Islet of Langerhans (tissue), 1 donor: ENCODE measurements around the gene AK4.
"Not testable (repeated sequence)": the region's sequence is repeated elsewhere in the genome, so short reads cannot be mapped to it uniquely, and the experiment has no call there.

Experiments
- FAIRE-seq: peaks from one replicate; lab custom pipeline; 2011; peaks lifted over from hg19 to GRCh38; lab: Jason Lieb, UNC

Gene AK4

DNA sequence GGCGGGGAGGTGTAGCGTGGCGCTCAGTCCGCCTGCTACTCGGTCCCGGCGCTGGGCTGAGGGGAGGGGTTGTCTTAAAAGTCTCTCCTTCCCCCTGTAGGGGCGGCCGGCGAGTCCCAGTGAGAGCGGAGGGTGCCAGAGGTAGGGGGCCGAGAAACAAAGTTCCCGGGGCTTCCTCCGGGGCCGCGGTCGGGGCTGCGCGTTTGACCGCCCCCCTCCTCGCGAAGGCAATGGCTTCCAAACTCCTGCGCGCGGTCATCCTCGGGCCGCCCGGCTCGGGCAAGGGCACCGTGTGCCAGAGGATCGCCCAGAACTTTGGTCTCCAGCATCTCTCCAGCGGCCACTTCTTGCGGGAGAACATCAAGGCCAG lies at the start of gene AK4:
TSS of gene AK4 (plus strand) at position 26 of the 370 bp plus-strand sequence. CDS start at position 231, 205 bp downstream.
- not testable (repeated sequence) for FAIRE-seq

DNA sequence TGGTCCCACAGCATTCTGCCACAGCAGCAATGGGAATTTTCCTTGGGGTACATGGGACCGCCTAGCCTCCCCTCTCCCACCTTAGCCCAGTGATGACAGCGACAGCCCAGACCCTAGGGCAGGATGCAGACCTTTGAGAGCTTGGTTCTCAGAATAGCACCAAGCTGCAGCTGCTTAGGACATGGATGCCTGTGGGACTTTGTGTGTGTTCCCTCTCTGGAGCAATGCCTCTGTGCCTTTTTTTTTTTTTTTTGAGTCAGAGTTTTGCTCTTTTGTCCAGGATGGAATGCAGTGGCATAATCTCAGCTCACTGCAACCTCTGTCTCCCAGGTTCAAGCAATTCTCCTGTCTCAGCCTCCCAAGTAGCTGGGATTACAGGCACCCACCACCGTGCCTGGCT lies 44.2 kb upstream of the AK4 start:
- no peak for FAIRE-seq

DNA sequence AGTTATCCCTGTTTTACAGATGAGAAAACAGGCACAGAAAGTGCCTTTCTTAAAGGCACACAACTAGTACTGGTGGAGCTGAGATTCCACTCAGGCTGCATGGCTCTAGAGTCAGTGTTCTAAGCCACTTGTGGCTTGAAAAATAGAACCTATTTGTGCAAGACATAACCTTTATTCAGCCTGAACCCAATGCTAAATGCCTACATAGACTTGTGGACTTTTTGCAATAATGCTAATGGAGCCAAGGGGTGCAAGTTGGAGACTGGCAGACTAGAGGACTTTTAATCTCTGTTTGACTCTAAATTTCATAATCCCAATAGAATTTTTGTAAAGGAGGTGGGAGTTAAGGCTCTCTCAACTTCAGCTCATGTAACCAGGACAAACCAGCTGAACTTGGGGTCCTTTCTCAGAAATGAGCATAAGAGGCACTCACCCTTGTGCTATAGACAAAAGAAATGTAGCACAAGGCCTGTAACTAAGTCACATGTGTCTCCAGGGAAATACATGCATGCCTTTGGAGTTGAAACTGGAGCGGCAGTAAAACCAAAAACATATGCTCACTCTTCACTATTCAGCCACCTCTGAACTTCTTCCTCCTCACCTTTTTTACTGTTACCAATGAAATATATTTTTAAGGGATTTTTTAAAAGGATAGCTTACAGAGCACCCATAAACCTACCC lies 43.0 kb upstream of the AK4 start:
- no peak for FAIRE-seq

DNA sequence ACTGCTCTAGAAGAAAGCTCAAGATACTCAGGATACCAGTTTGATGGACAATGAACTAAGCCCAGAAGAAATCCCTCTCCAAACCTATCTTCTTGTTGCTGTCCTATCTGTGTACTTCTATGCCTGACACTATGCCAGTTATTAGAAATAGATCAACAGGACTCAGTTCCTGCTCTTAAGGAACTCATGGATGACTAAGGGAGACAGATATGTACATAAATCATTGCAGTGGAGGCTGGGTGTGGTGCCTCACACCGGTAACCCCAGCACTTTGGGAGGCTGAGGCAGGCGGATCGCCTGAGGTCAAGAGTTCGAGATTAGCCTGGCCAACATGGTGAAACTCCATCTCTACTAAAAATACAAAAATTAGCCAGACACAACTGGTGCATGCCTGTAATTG lies 42.4 kb upstream of the AK4 start:
- no peak for FAIRE-seq

DNA sequence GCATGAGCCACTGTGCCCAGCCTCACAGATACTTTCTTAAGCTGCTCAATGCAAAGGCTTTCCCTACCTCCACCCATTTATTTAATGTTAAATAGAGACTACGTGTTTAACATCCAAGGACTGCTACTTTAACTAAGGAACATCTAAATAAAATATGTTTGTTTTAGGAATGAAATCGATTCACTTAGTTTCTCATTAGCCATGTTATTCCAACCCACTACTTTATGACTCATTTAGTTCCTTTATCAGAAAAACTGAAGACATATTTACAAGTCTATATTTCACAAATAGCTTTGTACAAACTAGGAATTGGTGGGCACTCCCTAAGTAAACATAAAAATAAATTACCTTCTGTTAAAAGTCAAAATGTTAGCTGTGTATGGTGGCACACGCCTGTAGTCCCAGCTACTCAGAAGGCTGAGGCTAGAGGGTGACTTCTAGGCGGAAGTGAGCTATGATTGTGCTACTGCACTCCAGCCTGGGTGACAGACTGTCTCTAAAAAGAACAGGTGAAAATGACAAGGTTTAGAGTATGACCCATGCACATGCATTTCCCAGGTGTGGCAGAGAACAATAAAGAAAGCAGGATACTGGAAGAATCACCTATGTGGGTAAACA lies 39.9 kb upstream of the AK4 start:
- no peak for FAIRE-seq

DNA sequence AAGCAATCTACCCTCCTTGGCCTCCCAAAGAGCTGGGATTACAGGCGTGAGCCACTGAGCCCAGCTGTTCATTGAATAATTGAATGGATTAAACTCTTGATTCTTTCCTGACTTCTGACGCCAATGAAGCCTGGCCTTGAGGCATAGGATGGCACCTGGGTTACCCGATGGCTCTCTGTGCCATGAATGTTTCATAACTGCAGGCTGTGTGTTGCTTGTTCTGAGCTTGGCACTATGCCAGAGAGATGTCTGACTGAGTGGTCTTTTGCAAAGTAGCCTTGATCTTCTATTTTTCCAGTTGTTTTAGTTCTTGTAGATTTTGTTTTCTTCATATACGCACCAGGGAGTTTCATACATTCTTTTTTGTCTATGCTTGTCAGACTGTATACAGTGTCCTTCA lies 38.5 kb upstream of the AK4 start:
- no peak for FAIRE-seq

DNA sequence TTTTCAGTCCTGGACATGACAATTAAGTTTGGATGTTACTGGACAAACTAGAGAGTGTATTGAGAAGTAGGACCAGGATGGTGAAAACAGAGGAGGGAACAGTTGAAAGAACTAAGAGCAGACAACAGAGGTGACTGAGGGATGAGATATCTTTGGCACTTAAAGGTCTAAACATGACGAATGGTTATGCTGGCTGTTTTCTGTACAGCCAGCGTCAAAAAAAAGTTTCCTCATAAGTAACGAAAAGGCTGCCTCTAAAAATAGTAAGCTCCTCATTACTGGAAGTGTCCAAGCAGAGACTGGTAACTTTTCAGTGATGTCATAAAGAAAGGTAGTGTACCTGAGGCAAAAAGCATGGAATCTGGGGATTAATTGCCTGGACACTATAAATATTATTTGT lies 35.2 kb upstream of the AK4 start:
- no peak for FAIRE-seq

DNA sequence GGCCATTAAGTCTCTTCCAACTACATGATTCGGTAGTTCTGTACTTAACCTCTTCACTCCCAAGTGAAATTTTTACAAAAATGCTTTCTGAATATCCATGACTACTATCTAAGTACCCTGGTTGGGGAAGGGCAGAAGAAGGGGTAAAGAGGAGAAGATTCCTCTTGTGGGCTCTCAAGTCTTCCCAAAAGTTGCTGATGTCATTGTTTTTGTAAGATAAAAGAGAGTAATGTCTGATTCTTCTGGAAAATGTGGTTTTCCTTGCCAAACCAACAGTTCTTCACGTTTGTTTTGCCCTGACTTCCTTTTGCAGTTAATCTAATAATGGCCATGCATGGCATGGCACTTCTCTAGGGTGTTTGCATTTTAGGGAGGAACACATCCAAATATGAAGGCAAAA lies 34.7 kb upstream of the AK4 start:
- no peak for FAIRE-seq

DNA sequence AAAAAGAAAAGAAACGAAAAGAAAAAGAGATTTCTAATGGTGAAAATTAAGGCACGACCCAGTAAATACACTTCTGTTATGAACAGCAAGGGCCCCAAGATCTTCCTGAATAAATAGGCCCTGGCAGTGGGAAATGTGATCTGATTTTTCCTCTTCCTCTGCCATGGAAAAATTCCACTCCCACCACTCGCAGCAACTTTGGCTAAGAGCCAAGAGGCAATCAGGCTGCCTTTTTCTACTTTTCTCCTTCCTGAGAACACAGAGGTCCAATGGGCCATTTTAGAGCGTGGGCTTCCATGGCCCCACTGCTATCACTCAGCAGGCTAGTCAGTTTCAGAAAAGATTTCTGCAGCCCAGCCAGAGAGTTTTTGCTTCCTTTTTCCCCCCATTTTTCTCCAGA lies 33.7 kb upstream of the AK4 start:
- no peak for FAIRE-seq

DNA sequence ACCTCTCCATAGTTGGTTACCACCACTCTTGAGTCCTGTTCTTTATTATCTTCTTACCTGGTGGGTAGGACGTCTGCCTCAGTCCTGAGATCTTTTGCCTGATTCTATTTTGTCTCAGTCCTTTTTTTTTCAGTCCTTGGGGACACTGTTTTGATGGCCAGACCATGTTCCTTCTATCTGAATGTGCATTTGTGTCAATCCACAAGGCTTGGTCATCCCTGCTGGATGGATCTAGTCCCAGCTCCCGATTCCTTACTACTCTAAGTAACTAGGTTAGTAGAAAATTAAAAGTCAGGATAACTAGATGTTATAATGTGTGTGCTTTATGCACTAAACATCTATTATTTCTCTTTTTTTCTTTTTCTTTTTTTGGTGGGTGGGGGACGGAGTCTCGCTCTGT lies 28.1 kb upstream of the AK4 start:
- FAIRE-seq = no peak

DNA sequence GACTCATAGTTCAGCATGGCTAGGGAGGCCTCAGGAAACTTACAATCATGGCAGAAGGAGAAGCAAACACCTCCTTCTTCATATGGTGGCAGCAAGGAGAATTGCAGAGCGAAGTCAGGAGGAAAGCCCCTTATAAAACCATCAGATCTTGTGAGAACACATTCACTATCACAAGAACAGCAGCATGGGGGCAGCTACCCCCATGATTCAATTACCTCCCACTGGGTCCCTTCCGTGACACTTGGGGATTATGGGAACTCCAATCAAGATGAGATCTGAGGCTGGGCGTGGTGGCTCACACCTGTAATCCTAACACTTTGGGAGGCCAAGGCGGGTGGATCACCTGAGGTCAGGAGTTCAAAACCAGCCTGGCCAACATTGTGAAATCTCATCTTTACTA lies 18.9 kb upstream of the AK4 start:
- not testable (repeated sequence) for FAIRE-seq

DNA sequence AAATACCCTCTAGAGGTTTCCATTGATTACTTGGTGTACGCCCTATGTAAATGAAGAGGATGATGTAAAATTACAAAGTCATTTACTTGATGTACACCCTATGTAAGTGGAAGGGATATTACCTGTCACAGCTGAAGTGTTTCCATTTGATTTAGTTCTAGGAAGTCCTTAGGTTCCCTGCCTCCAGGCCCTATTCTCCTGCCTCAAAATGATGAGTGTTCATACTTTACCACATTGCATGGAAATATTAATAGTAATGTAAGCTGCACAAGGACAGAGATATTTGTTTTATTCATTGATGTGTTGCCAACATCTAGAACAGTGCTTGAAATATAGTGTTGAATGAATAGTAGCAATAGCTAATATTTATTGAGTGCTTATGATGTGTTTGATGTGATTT lies 9.5 kb upstream of the AK4 start:
- FAIRE-seq = no peak

DNA sequence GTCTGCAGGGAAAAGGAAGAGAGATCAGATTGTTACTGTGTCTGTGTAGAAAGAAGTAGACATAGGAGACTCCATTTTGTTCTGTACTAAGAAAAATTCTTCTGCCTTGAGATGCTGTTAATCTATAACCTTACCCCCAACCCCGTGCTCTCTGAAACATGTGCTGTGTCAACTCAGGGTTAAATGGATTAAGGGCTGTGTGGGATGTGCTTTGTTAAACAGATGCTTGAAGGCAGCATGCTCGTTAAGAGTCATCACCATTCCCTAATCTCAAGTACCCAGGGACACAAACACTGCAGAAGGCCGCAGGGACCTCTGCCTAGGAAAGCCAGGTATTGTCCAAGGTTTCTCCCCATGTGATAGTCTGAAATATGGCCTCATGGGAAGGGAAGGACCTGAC lies 8.2 kb upstream of the AK4 start:
- FAIRE-seq = not testable (repeated sequence)

DNA sequence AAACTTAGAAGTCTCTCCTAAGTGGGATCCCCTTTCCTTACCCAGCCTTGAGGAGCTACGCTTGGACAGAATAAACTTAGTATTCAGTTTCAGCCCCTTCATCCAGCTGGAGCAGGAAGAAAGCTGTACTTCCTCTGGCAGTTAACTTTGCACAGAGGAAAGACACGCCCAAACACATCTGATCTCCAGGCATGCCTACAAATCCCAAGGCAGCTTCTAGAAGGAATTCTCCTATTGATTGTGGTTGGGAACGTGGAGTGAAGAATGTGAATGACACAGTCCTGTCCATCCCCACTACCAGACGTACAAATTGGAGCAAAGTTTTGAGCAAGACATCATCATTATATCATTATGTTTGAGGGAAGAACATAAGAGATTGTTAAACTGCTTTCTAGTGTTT lies 6.6 kb upstream of the AK4 start:
- no peak for FAIRE-seq

DNA sequence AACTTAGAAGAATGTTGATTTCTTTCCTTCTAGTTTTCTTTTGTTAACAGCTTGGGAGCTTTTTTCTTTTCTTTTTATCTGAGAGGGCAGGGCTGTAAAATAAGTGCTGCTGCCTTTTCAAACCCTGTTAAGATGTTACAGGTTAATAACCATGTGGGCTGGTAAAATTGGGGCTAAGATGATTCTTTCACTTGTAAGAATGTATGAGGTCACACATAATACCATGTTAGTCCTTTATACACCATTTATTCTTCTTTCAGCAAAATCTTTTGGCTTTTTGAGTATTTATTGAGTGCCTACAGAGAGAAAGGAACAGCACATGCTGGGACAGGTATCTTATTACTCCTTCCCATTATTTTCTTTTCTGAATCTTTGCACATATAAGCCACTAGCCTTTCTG lies 6.1 kb upstream of the AK4 start:
- no peak for FAIRE-seq

DNA sequence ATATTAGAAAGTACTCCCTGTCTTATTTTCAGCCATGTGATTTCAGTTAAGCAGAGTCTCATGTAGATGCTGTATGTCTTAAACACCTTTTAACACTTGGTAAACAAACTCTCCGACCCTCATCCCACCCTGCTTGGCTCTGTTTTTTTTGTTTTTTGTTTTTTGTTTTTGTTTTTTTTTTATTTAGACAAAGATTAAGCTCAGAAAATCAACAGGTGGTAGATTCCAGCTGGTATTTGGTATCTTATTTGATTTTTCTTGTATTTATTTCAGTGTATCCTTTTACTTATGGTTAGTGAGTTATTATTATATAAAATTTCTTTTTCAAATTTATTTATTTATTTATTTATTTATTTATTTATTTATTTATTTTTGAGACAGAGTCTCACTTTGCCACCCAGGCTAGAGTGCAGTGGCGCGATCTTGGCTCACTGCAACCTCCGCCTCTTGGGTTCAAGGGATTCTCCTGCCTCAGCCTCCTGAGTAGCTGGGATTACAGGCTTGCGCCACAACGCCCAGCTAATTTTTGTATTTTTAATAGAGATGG lies 4.8 kb upstream of the AK4 start:
- FAIRE-seq = not testable (repeated sequence)

DNA sequence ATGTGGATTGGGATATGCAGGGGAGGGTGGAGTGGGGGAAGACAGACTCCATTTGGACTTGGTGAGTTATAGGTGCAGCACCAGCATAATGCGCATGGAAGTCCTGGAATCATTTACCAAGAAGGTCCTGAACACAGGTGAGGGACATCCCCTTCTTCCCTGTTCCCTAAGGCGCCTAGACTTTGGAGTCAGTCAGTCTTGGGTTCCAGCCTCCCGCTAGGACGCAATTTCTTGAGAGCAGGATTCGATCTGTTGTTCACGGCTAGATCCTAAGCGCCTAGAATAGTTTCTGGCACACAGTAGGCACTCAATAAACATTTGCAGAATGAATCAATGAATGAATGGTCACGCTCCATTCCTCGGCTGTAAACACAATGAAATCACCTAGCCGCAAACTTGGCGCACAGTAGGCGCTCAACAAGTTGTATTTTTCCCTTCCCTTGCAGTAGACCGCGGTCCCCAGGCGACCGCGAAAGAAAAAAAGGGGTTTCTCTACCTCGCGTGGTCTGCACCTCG lies 1.0 kb upstream of the AK4 start:
- FAIRE-seq = no peak

DNA sequence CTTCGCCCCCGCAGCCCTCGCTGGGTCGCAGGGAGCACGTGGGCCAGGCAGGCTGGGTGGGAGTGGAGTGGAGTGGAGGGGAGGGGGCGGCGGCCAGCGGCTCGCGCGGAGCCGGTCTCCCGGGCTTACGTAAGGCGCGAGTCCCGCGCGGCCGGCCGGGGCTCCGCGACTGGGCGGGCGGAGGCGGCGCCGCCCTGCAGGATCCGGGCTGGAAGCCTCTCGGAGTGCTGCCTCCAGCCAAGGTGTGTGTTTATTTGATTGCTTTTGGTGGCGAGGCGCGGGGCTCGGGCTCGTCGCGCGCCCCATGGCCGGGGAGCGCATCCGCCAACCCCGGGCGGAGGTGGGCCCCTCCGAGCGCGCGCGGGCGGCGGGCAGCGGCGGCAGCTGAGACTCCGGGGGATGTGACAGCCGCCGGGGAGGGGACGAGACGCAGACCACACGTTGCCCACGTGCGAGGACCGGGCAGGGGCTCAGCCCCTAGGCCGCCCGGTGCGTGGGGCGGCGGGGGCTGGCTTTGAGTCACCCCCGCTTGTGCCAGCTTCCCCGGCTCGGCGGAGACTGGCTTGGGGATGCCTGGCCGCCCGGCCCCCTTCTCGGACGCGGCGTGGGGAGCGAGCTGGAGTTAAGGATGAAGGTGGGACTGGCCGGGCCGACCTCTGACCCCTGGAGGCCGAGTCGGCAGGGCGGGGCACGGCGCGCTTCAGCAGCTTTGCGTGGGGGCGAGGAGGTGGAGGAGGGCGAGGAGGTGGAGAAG lies 402 bp upstream of the AK4 start:
- FAIRE-seq = no peak

DNA sequence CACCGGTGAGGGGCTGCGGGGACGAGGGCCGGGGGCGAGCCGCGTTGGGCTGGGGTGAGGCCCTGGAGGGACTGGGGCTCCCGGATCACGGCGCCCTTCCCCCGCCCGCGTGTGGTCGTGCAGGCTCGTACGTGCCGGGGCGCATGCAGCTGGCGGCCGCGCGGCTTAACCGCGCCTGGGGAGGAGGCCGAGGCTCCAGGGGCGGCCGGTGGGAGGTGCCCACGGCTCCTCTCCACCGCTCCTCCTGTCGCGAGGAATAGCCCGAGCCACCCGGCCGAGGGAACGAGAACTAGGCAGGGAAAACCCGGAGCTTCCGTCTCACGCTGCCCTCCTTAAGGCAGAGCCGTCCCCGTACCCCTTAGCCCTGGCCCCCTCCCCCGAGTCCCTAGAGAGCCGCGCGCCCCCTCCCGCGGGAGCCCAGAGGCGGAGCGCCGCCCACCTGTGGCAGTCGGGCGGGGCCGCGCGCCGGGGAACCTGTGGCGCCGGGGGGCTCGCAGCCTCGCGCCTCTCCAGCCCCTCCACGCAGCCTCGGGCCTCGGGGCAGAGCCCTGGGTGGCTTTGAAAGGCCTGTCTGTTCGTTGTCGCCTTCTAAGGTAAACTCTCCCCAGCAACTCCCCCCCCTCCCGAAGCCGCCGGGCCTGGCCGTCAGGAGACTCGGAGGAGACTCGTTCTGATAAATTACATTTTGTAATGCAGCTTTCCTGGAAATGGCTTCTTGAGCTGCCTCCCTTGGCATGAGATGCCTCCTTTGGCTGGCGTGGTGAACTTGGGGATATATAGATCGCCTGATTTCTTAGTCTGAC lies 746 bp downstream of the AK4 start:
- no peak for FAIRE-seq

DNA sequence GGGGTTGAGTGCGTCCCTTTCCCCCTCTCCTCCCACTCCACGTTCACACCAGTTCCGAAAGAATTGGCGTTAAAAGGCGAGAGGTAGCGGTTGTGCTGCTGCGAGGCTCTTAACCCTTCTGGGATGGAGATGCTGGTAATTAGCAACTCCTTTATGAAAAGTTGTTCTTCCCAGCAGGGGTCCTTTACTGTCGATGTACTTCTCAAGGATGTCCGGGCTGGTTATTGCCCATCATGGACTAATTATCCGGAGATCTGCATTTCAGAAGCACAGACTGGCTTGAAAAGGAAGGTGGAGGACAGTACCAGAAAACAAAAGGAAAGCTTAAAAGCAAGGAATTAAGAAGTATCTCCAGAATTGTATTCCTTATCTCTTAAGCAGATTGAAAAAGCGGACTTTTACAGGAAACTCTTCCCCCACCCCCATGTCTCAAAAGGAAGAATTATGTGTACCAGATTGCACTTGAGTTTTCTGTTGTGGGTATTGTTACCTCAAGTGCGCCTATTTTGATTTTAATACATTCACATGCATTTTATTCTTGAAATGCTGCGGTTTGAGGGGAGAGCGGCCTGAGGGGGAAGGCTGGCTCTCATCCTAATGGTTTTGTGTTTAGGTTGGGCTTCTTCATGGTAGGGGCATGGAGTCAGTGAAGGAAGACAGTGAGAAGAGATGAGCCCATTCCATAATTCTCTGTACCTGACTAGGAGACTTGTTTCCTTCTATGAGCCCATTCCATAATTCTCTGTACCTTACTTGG lies 1.5 kb downstream of the AK4 start:
- FAIRE-seq = no peak

DNA sequence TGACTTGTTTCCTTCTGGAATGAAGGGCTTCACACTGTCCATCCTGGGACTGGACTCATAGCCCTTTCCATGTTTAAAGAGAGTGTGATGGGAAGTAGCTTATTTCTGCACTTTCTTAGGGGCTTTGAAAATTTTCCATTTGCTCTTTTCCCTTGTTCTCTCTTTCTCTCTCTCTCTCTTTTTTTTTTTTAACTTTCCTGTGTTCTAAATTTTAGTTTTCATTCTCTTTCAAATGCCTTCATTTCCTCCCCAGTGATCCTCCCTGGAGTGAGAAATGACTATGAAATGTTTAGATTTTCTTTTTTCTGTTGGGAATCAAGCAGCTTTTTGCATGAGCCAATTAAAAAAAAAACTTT lies 2.1 kb downstream of the AK4 start:
- FAIRE-seq = no peak
